GM12878 (cell line): ENCODE measurements around the gene ZCCHC8. TPM values are rescaled to one million over a fixed set of nuclear protein-coding genes. Genes with fewer than 3 reads are reported as not detected.

Experiments used
- ATAC-seq: fragments of 200-7000 bp; cut with Tn5 transposase; 3 replicates; pipeline ENCODE4 v1.9.1; 2020; ENCODE audit warnings: mild to moderate bottlenecking, moderate library complexity
- BruUV-seq: library from RNA; stranded (reverse); fragments of 400-500 nt; replicated peaks from 2 replicates; lab custom pipeline; 2021; lab: Mats Ljungman, UMichigan
- CTCF ChIA-PET: fragments of 300-600 bp; sonication (Branson Sonifier 250); formaldehyde crosslinking; extraction: SDS; loops from one replicate; lab custom pipeline; 2021; ENCODE audit warnings: inconsistent platforms; lab: Yijun Ruan, JAX
- POLR2A ChIA-PET: fragments of 350-600 bp; formaldehyde crosslinking; extraction: SDS; loops from one replicate; lab custom pipeline; 2021; ENCODE audit warnings: inconsistent platforms; lab: Charles Lee
- RAD21 ChIA-PET: fragments of 300-600 bp; sonication (Branson Sonifier 250); formaldehyde crosslinking; loops from one replicate; lab custom pipeline; 2023; ENCODE audit warnings: antibody characterized with exemption; ENCODE audit not compliant: unreplicated experiment; lab: Charles Lee
- SMC1A ChIA-PET: fragments of 300-600 bp; sonication (Branson Sonifier 250); formaldehyde crosslinking; loops from one replicate; lab custom pipeline; 2023; ENCODE audit not compliant: unreplicated experiment, uncharacterized antibody; lab: Charles Lee
- DNase-seq: peaks from one replicate; pipeline ENCODE4 v3.0.0-alpha.2; 2011; ENCODE audit warnings: low read depth, low spot score
- FAIRE-seq: peaks from 3 replicates; lab custom pipeline; 2011; peaks lifted over from hg19 to GRCh38; lab: Jason Lieb, UNC
- H2AFZ ChIP-seq: 2 replicates; pipeline ENCODE4 v1.6.0; 2011; ENCODE audit warnings: low read depth, low read length, control low read depth; ENCODE audit not compliant: control insufficient read depth
- H3K27ac ChIP-seq: 2 replicates; pipeline ENCODE4 v1.5.1; 2011; ENCODE audit warnings: control low read depth; ENCODE audit not compliant: control insufficient read depth, insufficient read depth
- H3K27me3 ChIP-seq, 2 experiments: replicated peaks in 1 of 2; 2 replicates each; pipeline versions ENCODE4 v1.6.0 to v1.6.1; 2011; ENCODE audit warnings: low read length in 1 of 2; ENCODE audit not compliant: control insufficient read depth in 2 of 2, insufficient read depth in 2 of 2
- H3K36me3 ChIP-seq, 2 experiments: 2 replicates each; pipeline ENCODE4 v1.5.1; 2011; ENCODE audit warnings: low read length in 1 of 2; ENCODE audit not compliant: control insufficient read depth in 2 of 2, insufficient read depth in 2 of 2
- H3K4me1 ChIP-seq: 2 replicates; pipeline ENCODE4 v1.6.1; 2011; ENCODE audit warnings: mild to moderate bottlenecking, low read length, moderate library complexity, mixed read lengths; ENCODE audit not compliant: control insufficient read depth, insufficient read depth
- H3K4me2 ChIP-seq: 2 replicates; pipeline ENCODE4 v1.6.0; 2011; ENCODE audit warnings: control low read depth; ENCODE audit not compliant: control insufficient read depth, insufficient read depth
- H3K4me3 ChIP-seq: fragments of 200-600 bp; sonication (generic); 2 replicates; pipeline ENCODE4 v1.5.1; 2016
- H3K79me2 ChIP-seq: 2 replicates; pipeline ENCODE4 v1.6.0; 2011; ENCODE audit warnings: low read length; ENCODE audit not compliant: control insufficient read depth, insufficient read depth
- H3K9ac ChIP-seq: 2 replicates; pipeline ENCODE4 v1.8.0; 2011; ENCODE audit warnings: low read length, control low read depth, mixed read lengths; ENCODE audit not compliant: control insufficient read depth, insufficient read depth
- H3K9me3 ChIP-seq: replicated peaks from 3 replicates; pipeline ENCODE4 v1.5.1; 2011; ENCODE audit warnings: mild to moderate bottlenecking, low read length; ENCODE audit not compliant: control insufficient read depth, insufficient read depth
- H4K20me1 ChIP-seq: 2 replicates; pipeline ENCODE4 v1.6.0; 2011; ENCODE audit not compliant: control insufficient read depth, insufficient read depth
- ASH2L ChIP-seq: fragments of 300-600, 200-600 bp; sonication (generic); IDR thresholded peaks from 2 replicates; pipeline ENCODE4 v1.6.1; 2017; ENCODE audit warnings: low read depth, mild to moderate bottlenecking, borderline replicate concordance
- BRCA1 ChIP-seq: IDR thresholded peaks from 2 replicates; pipeline ENCODE4 v1.6.1; 2011; ENCODE audit warnings: low read depth, low read length, improper control_type of control experiment
- CBX3 ChIP-seq: fragments of 200-600 bp; sonication (generic); IDR thresholded peaks from 2 replicates; pipeline ENCODE4 v1.6.1; 2016; ENCODE audit warnings: low read depth, borderline replicate concordance
- CBX5 ChIP-seq: sonication (generic); IDR thresholded peaks from 2 replicates; pipeline ENCODE4 v1.6.1; 2016; ENCODE audit warnings: low read depth, moderate library complexity, mild to moderate bottlenecking, inconsistent platforms
- EED ChIP-seq: sonication (generic); IDR thresholded peaks from 2 replicates; pipeline ENCODE4 v1.6.1; 2016; ENCODE audit warnings: antibody characterized with exemption, low read depth
- FOS ChIP-seq: IDR thresholded peaks from 3 replicates; pipeline ENCODE4 v1.6.1; 2011; ENCODE audit warnings: borderline replicate concordance; ENCODE audit not compliant: insufficient read length; ENCODE audit errors: extremely low read depth
- NR2C2 ChIP-seq: IDR thresholded peaks from 2 replicates; pipeline ENCODE4 v1.6.1; 2011; ENCODE audit warnings: borderline replicate concordance, low read depth; ENCODE audit not compliant: control insufficient read depth, insufficient read length
- SMAD5 ChIP-seq: IDR thresholded peaks from 2 replicates; pipeline ENCODE4 v1.6.1; 2016; ENCODE audit warnings: antibody characterized with exemption, low read depth
- TCF3 ChIP-seq: IDR thresholded peaks from 2 replicates; pipeline ENCODE4 v1.6.1; 2012; ENCODE audit warnings: low read depth, mild to moderate bottlenecking, low read length, borderline replicate concordance; ENCODE audit not compliant: insufficient read depth
- WRNIP1 ChIP-seq: IDR thresholded peaks from 2 replicates; pipeline ENCODE4 v1.6.1; 2011; ENCODE audit warnings: low read depth, low read length, improper control_type of control experiment, borderline replicate concordance
- ZZZ3 ChIP-seq: IDR thresholded peaks from 2 replicates; pipeline ENCODE4 v1.6.1; 2011; ENCODE audit warnings: low read depth; ENCODE audit not compliant: control insufficient read depth, insufficient read length
- WGBS: methylation state at CpG from one replicate; pipeline ENCODE4 v1.1.6; 2016; ENCODE audit warnings: low lambda C conversion rate; ENCODE audit not compliant: insufficient replicate concordance, insufficient coverage; ENCODE audit errors: missing lambda C conversion rate; 5-methylcytosine and 5-hydroxymethylcytosine counted together
- in situ Hi-C: fragments of 300-500 bp; cut with MboI; formaldehyde crosslinking; loops from 9 replicates; pipeline ENCODE4 v1.14.3; 2018; ENCODE audit warnings: mixed read lengths
- intact Hi-C: fragments of 100-400 bp; cut with micrococcal nuclease; formaldehyde crosslinking; loops from one replicate; pipeline ENCODE4 v1.14.2; 2022; ENCODE audit not compliant: unreplicated experiment
- polyA plus RNA-seq, 11 experiments: library from polyadenylated mRNA; depleted of rRNA in 4 of 11; unstranded in 6 of 11; stranded (reverse) in 5 of 11; fragments of >200 nt; fragmentation: Nextera tagmentation in 4 of 11; fragmentation: Illumina TruSeq in 1 of 11; extraction: Ambion mirVana in 4 of 11; extraction: Trizol in 1 of 11; gene quantifications; 1 replicate in 1 of 11; 2 replicates in 10 of 11; pipeline versions ENCODE4 v1.2.1 to v1.2.3, GENCODE V29; 2011 to 2016; ENCODE audit warnings: inconsistent platforms in 2 of 11, missing spikeins in 2 of 11, low read depth in 1 of 11
- total RNA-seq, 4 experiments: library from RNA; depleted of rRNA in 3 of 4; stranded (reverse); fragments of >200 nt in 3 of 4; fragmentation: Illumina TruSeq in 1 of 4; extraction: Trizol in 1 of 4; gene quantifications; 2 replicates each; pipeline versions ENCODE4 v1.2.1 to v1.2.3, GENCODE V29; 2013 to 2021
- TF ChIP-seq, protein P1 (sequence below): IDR thresholded peaks from 2 replicates; pipeline ENCODE4 v1.6.1; 2012; ENCODE audit warnings: mild to moderate bottlenecking, low read depth, low read length

The ZCCHC8 gene
- total and polyA plus RNA-seq, 10 of the 15 experiments (the other 5 are each of a cell fraction or from before 2014, with no cell fraction given) = 8.8 to 34.8 (median 21.7) TPM

- intact Hi-C loops = no loop called here
- H3K36me3 ChIP-seq = no peaks in the 10 kb centered on the region
- H3K4me1 ChIP-seq = peaks cover 8% of the 10 kb centered on the region
- no peaks in the 10 kb centered on the region for H3K9me3 ChIP-seq
- no peaks in the 10 kb centered on the region for H3K27me3 ChIP-seq
- BruUV-seq = no TSS peak
- TF ChIP-seq ZZZ3 (no peak), SMAD5 (no peak), EED (no peak), CBX5 (no peak), CBX3 (no peak), FOS (no peak), BRCA1 (no peak), TCF3 (no peak), ASH2L (no peak), NR2C2 (no peak), WRNIP1 (no peak)
- TF ChIP-seq, protein P1, sequence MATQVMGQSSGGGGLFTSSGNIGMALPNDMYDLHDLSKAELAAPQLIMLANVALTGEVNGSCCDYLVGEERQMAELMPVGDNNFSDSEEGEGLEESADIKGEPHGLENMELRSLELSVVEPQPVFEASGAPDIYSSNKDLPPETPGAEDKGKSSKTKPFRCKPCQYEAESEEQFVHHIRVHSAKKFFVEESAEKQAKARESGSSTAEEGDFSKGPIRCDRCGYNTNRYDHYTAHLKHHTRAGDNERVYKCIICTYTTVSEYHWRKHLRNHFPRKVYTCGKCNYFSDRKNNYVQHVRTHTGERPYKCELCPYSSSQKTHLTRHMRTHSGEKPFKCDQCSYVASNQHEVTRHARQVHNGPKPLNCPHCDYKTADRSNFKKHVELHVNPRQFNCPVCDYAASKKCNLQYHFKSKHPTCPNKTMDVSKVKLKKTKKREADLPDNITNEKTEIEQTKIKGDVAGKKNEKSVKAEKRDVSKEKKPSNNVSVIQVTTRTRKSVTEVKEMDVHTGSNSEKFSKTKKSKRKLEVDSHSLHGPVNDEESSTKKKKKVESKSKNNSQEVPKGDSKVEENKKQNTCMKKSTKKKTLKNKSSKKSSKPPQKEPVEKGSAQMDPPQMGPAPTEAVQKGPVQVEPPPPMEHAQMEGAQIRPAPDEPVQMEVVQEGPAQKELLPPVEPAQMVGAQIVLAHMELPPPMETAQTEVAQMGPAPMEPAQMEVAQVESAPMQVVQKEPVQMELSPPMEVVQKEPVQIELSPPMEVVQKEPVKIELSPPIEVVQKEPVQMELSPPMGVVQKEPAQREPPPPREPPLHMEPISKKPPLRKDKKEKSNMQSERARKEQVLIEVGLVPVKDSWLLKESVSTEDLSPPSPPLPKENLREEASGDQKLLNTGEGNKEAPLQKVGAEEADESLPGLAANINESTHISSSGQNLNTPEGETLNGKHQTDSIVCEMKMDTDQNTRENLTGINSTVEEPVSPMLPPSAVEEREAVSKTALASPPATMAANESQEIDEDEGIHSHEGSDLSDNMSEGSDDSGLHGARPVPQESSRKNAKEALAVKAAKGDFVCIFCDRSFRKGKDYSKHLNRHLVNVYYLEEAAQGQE = no peak
- TF ChIP-seq, all 136 proteins: peak for 0
- ChIA-PET RAD21 (no interaction called here), POLR2A (interaction anchor here (0.6 kb wide), 1 partner anchor 313 kb away, joined by 3 read pairs; no protein-coding TSS in a partner anchor), SMC1A (interaction anchor here (3.3 kb wide), 1 partner anchor 12 kb away, joined by 12 read pairs; no protein-coding TSS in a partner anchor), CTCF (interaction anchor here (5.7 kb wide), 1 partner anchor 12 kb away, joined by 25 read pairs; no protein-coding TSS in a partner anchor)
- H4K20me1 ChIP-seq = no peaks in the 10 kb centered on the region
- DNase-seq (no peak), ATAC-seq (no peak), FAIRE-seq (no peak)
- H3K27ac ChIP-seq = no peak overlapping the region
- no peak overlapping the region for H2AFZ ChIP-seq
- 66% methylated on average over 4 of the region's 7 CpGs for WGBS
- H3K4me3 ChIP-seq = no peak overlapping the region
- no peaks in the 10 kb centered on the region for H3K79me2 ChIP-seq
- H3K4me2 ChIP-seq = no peak overlapping the region
- in situ Hi-C loops = no loop called here
- H3K9ac ChIP-seq = no peak overlapping the region
Observed at GRCh38 chr12:122460061-122460460, 40.7 kb downstream of the ZCCHC8 start.
